Upper lobe of left lung (tissue), 4 donors: ENCODE results near the gene FOXN1.

ENCODE experiments used
- EP300 ChIP-seq, 4 donors: sonication (generic); formaldehyde crosslinking; IDR thresholded peaks; one replicate each; pipeline ENCODE4 v1.5.1; 2017; ENCODE audit warnings: antibody characterized with exemption in 4 of 4, control low read depth in 2 of 4
- POLR2A ChIP-seq, 4 donors: fragments of 450-650 bp; IDR thresholded peaks; one replicate each; pipeline ENCODE4 v1.5.1; 2016 to 2017; ENCODE audit warnings: antibody characterized with exemption in 4 of 4, mild to moderate bottlenecking in 2 of 4
- POLR2AphosphoS5 ChIP-seq, 2 donors: sonication (generic); formaldehyde crosslinking; IDR thresholded peaks; one replicate each; pipeline ENCODE4 v1.5.1; 2017; ENCODE audit warnings: antibody characterized with exemption in 2 of 2
- TF ChIP-seq, protein P1 (sequence below), 6 experiments: fragments of 450-650 bp in 4 of 6; fragments of 200-600 bp in 2 of 6; sonication (generic) in 2 of 6; IDR thresholded peaks; one replicate each; pipeline ENCODE4 v1.5.1; 2016 to 2019; ENCODE audit warnings: antibody characterized with exemption in 6 of 6

- TF ChIP-seq, protein P1, sequence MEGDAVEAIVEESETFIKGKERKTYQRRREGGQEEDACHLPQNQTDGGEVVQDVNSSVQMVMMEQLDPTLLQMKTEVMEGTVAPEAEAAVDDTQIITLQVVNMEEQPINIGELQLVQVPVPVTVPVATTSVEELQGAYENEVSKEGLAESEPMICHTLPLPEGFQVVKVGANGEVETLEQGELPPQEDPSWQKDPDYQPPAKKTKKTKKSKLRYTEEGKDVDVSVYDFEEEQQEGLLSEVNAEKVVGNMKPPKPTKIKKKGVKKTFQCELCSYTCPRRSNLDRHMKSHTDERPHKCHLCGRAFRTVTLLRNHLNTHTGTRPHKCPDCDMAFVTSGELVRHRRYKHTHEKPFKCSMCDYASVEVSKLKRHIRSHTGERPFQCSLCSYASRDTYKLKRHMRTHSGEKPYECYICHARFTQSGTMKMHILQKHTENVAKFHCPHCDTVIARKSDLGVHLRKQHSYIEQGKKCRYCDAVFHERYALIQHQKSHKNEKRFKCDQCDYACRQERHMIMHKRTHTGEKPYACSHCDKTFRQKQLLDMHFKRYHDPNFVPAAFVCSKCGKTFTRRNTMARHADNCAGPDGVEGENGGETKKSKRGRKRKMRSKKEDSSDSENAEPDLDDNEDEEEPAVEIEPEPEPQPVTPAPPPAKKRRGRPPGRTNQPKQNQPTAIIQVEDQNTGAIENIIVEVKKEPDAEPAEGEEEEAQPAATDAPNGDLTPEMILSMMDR (IDR thresholded peaks at IDR 0.05) = no peak
- TF ChIP-seq POLR2AphosphoS5 (IDR thresholded peaks at IDR 0.05) = no peak
- TF ChIP-seq EP300 (IDR thresholded peaks at IDR 0.05) = no peak
- no peak for TF ChIP-seq POLR2A (IDR thresholded peaks at IDR 0.05)
Observed at GRCh38 chr17:28493460-28493859, 12.7 kb upstream of the FOXN1 start.
